SH-SY5Y (cell line): ENCODE measurements around the gene SDR42E1.

Source experiments
- GATA2 ChIP-seq: IDR thresholded peaks from 2 replicates; pipeline ENCODE4 v1.6.1; 2011; ENCODE audit warnings: mild to moderate bottlenecking, low read depth, low read length
- GATA3 ChIP-seq: IDR thresholded peaks from 2 replicates; pipeline ENCODE4 v1.6.1; 2011; ENCODE audit warnings: low read depth, mild to moderate bottlenecking, low read length, moderate library complexity

GRCh38 chr16:82017911-82018568 lies 6.8 kb upstream of the SDR42E1 start:
- TF ChIP-seq GATA2 = no peak
- no peak for TF ChIP-seq GATA3
